KMS-11 (cell line): ENCODE measurements around the gene PTGIR.

Experiments used
- H2AFZ ChIP-seq: fragments of 200-600 bp; sonication (generic); 2 replicates; pipeline ENCODE4 v1.6.1; 2016; ENCODE audit warnings: antibody characterized with exemption, mixed run types, low read depth
- H3K27ac ChIP-seq: fragments of 200-600 bp; sonication (generic); 2 replicates; pipeline ENCODE4 v1.6.1; 2016; ENCODE audit warnings: mild to moderate bottlenecking, mixed run types
- H3K27me3 ChIP-seq: fragments of 200-600 bp; sonication (generic); 2 replicates; pipeline ENCODE4 v1.6.1; 2017; ENCODE audit warnings: mild to moderate bottlenecking, low read depth, mixed run types, moderate library complexity; ENCODE audit not compliant: insufficient read depth
- H3K36me3 ChIP-seq: fragments of 200-600 bp; sonication (generic); 2 replicates; pipeline ENCODE4 v1.6.1; 2017; ENCODE audit warnings: mild to moderate bottlenecking, mixed run types; ENCODE audit not compliant: insufficient read depth
- H3K4me1 ChIP-seq: fragments of 200-600 bp; sonication (generic); 2 replicates; pipeline ENCODE4 v1.6.1; 2016; ENCODE audit warnings: mild to moderate bottlenecking, low read depth, mixed run types; ENCODE audit not compliant: poor library complexity, severe bottlenecking
- H3K4me2 ChIP-seq: fragments of 200-600 bp; sonication (generic); 2 replicates; pipeline ENCODE4 v1.7.0; 2016; ENCODE audit warnings: mild to moderate bottlenecking, mixed run types
- H3K4me3 ChIP-seq: fragments of 200-600 bp; sonication (generic); IDR thresholded peaks from 2 replicates; pipeline ENCODE4 v1.6.1; 2017; ENCODE audit warnings: low read depth, low read length, mixed read lengths; ENCODE audit not compliant: insufficient read depth
- H3K79me2 ChIP-seq: fragments of 200-600 bp; sonication (generic); 2 replicates; pipeline ENCODE4 v1.6.1; 2016; ENCODE audit warnings: low read depth, mixed run types; ENCODE audit not compliant: insufficient read depth
- H3K9ac ChIP-seq: fragments of 200-600 bp; sonication (generic); 2 replicates; pipeline ENCODE4 v1.6.1; 2016; ENCODE audit warnings: mild to moderate bottlenecking, mixed run types
- H4K20me1 ChIP-seq: fragments of 200-600 bp; sonication (generic); 2 replicates; pipeline ENCODE4 v1.6.1; 2016; ENCODE audit warnings: mild to moderate bottlenecking, mixed run types; ENCODE audit not compliant: insufficient read depth
- CTCF ChIP-seq: fragments of 200-600 bp; sonication (generic); conservative IDR thresholded peaks from 2 replicates; pipeline ENCODE4 v1.6.1; 2017; ENCODE audit warnings: low read depth, mild to moderate bottlenecking, antibody characterized with exemption, low read length, moderate library complexity, mixed read lengths

PTGIR gene

GRCh38 chr19:46640656-46641055 lies 15.8 kb upstream of the PTGIR start:
- no peak for TF ChIP-seq CTCF
- H3K36me3 ChIP-seq = no peaks in the 10 kb centered on the region
- peaks cover 59% of the 10 kb centered on the region for H3K27me3 ChIP-seq
- H3K9ac ChIP-seq = no peak overlapping the region
- no peaks in the 10 kb centered on the region for H3K79me2 ChIP-seq
- no peak overlapping the region for H3K27ac ChIP-seq
- no peak overlapping the region for H3K4me2 ChIP-seq
- no peaks in the 10 kb centered on the region for H4K20me1 ChIP-seq
- H3K4me3 ChIP-seq = no peak overlapping the region
- H2AFZ ChIP-seq = no peak overlapping the region
- H3K4me1 ChIP-seq = peaks cover 15% of the 10 kb centered on the region

- H3K9ac ChIP-seq = no peak overlapping the region
- H2AFZ ChIP-seq = peak overlapping the region; percentile 58; the same call in 1 of the 2 replicates
- peaks cover 57% of the 10 kb centered on the region for H3K27me3 ChIP-seq
These were observed 14.7 kb upstream of the PTGIR start for GRCh38 chr19:46639358-46640182.

DNA sequence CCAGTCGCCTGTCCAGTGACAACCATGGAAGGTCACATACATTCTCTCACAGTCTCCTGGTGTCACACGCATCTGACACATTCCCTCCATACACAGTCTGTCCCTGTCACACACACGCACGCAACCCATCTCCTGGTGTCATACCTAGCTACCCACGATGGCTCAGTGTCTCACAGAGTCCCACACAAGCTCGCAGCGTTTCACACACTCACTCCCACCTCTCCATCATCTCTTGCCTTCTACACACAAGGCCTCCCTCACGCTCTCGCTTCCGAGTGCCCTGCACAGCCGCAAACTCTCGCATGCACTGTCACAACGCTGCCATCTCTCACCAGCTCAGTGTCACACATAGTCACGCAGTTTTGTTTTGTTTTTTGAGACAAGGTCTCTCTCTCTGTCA lies 12.3 kb upstream of the PTGIR start:
- Histone ChIP-seq H3K4me2 (no peak overlapping the region), H2AFZ (no peak overlapping the region), H3K27ac (no peak overlapping the region), H3K4me3 (no peak overlapping the region), H3K27me3 (peaks cover 73% of the 10 kb centered on the region), H3K9ac (no peak overlapping the region), H3K79me2 (no peaks in the 10 kb centered on the region), H3K4me1 (peaks cover 30% of the 10 kb centered on the region), H3K36me3 (no peaks in the 10 kb centered on the region), H4K20me1 (no peaks in the 10 kb centered on the region)
- TF ChIP-seq CTCF = no peak

More at GRCh38 chr19:46639358-46640182, 14.7 kb upstream of the PTGIR start:
- no peak for TF ChIP-seq CTCF
- Histone ChIP-seq H3K27ac (no peak overlapping the region), H3K79me2 (no peaks in the 10 kb centered on the region), H3K4me1 (peaks cover 18% of the 10 kb centered on the region), H3K4me3 (no peak overlapping the region), H4K20me1 (no peaks in the 10 kb centered on the region), H3K4me2 (peak overlapping the region; percentile 96), H3K36me3 (no peaks in the 10 kb centered on the region)

GRCh38 chr19:46635920-46636761 lies 11.3 kb upstream of the PTGIR start, which contains the start of gene GNG8:
GNG8 (minus strand) TSS chr19:46636202; CDS start chr19:46634682, 1,520 bp downstream.
- Histone ChIP-seq H3K9ac (no peak within 1 kb of the TSS), H3K27me3 (peaks cover 75% of the 10 kb centered on the region), H3K4me3 (no peak within 1 kb of the TSS), H4K20me1 (no peaks in the 10 kb centered on the region), H3K27ac (no peak within 1 kb of the TSS), H3K36me3 (no peaks in the 10 kb centered on the region), H2AFZ (no peak within 1 kb of the TSS), H3K79me2 (no peaks in the 10 kb centered on the region), H3K4me2 (no peak within 1 kb of the TSS), H3K4me1 (peaks cover 30% of the 10 kb centered on the region)
- no peak for TF ChIP-seq CTCF
